GM18508 (cell line): Measurements from ENCODE around the gene WIPF2.

Experiments used
- ATAC-seq: cut with Tn5 transposase; IDR thresholded peaks from one replicate; pipeline ENCODE4 v1.9.1; 2021; ENCODE audit warnings: moderate number of reproducible peaks; ENCODE audit not compliant: insufficient read depth, unreplicated experiment

The WIPF2 gene, protein sequence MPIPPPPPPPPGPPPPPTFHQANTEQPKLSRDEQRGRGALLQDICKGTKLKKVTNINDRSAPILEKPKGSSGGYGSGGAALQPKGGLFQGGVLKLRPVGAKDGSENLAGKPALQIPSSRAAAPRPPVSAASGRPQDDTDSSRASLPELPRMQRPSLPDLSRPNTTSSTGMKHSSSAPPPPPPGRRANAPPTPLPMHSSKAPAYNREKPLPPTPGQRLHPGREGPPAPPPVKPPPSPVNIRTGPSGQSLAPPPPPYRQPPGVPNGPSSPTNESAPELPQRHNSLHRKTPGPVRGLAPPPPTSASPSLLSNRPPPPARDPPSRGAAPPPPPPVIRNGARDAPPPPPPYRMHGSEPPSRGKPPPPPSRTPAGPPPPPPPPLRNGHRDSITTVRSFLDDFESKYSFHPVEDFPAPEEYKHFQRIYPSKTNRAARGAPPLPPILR

DNA sequence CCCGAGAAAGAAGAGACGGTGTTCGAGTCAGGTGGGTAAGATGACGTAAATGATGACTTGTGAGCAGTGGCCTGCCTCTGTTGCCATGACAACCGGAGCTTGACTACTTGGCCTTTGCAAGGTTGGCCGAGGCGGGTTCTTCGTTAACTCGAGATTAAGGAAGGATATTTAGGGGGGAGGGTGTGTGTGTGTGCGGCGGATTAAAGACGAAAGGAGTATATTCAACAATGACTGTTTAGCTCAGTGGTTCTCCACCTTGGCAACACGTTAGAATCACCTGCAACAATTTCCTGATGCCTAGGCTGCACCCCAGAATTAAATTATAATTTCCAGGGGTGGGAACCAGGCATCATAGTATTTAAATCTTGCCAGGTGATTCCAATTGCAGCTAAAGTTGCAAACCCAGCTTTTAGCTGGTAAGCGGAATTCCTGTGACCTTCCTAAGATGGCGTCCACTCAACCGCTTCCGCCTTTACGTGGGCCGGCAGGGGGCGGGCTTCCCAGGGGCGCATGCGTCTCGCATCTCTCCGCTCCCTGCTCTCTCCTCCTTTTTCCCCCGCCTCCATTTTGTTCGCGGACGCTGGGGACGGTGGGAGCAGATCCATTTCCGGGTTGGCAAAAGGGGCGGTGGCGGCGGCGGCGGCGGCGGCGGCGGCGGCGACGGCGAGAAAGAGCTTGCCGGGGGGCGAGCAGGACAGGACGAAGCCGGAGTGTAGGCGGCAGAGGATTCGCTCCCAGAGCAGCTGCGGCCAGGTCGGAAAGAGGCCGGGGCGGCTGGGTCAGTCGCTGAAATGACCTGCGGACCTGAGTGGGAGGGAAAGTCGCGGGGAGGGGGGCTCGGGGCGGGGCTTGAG is at the start of gene WIPF2:
Gene WIPF2, plus strand, starts transcription at position 565 of the 854 bp plus-strand sequence. CDS start 37,156 bp downstream, outside the sequence.
- ATAC-seq, result peak; percentile 64

DNA sequence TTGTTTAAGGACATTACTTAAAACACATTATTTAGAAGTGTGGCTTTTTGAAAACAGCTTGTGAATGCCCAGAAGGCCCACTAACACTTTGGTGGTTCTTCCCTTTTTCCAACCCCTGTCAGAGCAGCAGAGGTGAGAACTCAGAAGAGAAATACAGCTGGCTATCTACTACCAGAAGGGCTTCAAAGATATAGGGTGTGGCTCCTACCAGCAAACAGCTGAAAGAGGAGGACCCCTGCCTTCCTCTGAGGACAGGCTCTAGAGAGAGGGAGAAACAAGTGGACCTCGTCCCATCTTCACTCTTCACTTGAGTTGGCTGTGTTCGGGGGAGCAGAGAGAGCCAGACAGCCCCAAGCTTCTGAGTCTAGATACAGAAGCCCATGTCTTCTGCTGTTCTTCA is 48.8 kb upstream of the WIPF2 start:
- no peak for ATAC-seq

DNA sequence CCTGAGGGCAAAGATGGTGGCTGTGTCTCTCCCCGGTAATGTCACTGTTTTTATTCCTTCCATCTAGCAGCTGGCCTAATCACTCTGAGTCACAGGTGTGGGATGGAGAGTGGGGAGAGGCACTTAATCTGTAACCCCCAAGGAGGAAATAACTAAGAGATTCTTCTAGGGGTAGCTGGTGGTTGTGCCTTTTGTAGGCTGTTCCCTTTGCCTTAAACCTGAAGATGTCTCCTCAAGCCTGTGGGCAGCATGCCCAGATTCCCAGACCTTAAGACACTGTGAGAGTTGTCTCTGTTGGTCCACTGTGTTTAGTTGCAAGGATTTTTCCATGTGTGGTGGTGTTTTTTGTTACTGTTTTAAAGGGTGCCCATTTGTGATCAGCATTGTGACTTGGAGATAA is 47.4 kb upstream of the WIPF2 start:
- ATAC-seq, result no peak

DNA sequence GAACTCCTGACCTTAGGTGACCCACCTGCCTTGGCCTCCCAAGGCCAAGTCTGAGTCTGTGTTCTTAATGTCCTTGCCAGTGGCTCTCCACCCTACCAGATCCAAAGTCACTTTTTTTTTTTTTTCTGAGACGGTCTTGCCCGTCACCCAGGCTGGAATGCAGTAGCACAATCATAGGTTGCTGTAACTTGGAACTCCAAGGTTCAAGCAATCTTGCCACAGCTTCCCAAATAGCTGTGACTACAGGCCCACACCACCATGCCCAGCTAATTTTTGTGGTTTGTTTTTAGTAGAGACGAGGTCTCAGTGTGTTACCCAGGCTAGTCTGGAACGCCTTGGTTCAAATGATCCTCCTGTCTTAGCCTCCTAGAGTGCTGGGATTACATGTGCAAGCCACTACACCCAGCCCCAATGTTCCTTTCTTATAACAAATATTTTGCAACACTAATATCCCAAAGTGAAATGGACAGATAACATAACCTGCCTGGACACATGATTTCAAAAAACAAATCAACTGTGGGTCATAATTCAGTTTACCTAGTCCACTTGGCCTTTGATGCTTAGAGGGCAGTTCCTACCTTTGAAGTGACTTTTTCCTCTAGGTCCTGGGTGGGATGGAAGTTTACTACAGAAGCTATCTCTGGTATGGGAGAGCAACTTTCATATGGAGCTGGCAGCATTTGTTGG is 45.9 kb upstream of the WIPF2 start:
- no peak for ATAC-seq

DNA sequence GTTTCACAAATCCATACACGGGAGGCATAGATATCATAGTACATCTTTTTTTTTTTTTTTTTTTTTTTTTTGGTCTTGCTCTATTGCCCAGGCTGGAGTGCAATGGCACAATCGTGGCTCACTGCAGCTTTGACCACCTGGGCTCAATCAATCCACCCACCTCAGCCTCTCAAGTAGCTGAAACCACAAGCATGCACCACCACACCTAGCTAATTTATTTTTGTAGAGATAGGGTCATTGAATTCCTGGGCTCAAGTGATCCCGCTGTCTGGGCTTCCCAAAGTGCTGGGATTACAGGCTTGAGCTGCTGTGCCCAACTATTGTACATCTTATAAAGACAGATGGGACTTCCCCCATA is 45.3 kb upstream of the WIPF2 start:
- no peak for ATAC-seq

DNA sequence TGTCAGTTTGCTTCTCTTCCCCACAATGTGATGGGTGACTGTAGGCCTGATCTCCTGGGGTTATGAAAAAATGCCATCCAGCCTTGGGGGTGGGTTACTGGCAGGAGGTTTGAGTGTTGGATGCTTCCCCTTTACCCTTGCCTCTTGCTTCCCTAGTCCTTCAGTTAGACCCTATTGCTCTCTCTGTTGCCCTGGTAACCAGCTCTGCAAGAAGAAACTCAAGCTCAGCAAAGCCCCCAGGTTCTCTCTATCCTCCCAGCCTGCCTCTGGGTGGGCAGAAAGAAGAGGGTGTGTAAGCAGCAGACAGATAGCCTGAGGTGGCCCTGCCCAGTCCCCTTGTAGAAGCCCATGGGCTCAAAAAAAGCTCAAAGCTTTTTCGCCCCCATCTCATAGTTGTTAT is 44.6 kb upstream of the WIPF2 start:
- no peak for ATAC-seq

DNA sequence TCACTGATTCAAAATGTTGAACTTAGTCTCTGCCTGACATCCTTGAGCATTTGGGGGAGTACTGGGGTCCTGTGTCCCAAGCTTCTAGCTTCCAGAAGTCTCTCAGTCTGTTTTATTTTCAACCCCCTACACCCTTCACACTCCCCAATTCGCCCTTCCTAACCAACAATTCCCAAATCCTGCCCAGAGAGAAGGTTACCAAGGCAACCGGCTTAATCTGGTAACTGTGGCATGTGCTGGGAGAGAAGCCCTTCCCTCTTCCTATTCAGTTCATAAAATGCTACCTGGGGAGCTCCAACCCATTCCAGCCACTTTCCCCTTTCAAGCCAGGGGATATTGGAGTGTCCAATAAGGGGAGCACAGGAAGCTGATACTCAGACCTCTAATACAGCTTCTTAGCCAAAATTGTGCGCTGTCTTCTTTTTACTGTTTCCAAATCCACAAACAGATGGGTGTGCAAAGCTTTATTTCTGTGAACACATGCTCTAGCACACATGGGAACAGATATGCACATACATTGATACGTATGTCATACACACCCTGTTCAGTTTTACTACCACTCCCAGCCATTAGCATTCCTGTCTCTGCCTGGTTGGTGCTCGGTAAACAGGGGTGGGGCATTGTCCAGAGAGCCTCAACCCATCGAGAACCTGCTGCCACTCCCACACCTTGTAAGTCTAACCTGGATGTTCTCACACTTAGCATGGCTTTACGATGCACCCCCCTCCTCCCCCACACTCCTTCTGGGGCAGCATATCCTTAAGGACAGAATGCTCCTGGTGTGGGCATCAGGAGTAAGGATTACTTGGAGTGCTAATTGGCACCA is 43.0 kb upstream of the WIPF2 start:
- no peak for ATAC-seq

DNA sequence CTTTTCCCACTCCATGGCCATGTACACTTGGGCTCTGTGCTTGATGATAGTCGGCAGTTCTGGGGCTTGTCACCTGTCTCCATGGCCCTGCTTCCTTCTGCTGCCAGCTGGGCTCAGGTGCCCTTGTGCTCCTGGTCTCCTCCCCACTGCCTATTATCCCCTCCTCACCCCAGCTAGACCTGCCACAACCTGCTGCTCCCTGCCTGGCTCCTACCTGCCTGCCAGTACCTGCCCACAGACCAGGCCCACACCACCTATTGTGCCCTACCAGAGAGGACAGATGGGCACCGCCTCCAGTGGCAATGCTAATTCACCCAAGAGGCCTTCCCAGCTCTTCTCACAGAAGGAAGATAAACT is 42.4 kb upstream of the WIPF2 start:
- ATAC-seq, result no peak

DNA sequence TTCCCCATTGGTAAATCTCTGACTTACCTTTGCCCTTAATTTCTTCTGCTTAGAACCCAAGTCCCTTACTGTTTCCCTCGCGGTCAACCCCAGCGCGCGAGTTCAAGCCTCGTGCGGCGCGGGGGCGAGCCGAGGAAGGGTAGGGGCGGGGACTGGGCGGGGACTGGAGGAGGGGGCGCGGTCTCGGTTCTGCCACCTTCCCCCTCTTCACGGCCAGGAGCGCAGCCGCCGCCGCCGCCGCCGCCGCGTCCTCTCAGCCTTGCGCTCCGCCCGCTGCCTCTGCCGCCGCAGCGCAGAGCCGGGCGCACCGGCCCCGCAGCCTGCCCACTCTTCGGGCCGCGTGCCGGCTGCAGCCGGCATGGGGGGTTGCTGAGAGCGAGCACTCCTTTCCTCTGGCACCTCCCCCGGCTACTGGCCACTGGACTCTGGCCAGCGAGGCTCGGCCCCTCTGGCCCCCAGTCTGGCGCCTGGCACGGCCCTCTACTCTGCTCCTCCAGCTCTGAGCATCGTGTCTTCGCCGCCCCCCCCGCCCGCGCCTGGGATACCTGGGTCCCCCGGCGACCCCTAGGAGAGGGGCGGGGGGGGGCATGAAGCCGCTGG is 41.7 kb upstream of the WIPF2 start, which contains the start of gene RAPGEFL1:
Gene RAPGEFL1, plus strand, starts transcription at position 196 of the 600 bp plus-strand sequence. Its CDS starts 392 bp downstream, at position 588.
- no peak for ATAC-seq

DNA sequence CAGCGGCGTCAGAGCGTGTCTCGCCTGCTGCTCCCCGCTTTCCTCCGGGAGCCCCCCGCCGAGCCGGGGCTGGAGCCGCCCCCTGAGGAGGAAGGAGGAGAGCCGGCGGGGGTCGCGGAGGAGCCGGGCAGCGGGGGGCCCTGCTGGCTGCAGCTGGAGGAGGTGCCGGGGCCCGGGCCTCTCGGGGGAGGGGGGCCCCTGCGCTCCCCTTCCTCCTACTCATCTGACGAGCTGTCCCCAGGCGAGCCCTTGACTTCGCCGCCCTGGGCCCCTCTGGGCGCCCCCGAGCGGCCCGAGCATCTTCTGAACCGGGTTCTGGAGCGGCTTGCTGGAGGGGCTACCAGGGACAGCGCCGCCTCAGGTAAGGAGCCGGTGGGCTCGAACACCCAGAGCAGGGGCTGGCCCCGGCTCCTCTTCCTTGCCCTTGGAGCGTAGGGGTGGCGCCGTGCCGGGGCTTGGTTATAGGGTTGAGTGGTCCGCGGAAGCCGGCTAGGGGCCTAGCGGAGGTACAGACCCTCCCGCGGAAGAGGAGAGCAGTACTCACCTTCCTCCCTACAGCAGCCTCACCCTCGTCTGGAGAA is 41.0 kb upstream of the WIPF2 start:
- ATAC-seq, result no peak

DNA sequence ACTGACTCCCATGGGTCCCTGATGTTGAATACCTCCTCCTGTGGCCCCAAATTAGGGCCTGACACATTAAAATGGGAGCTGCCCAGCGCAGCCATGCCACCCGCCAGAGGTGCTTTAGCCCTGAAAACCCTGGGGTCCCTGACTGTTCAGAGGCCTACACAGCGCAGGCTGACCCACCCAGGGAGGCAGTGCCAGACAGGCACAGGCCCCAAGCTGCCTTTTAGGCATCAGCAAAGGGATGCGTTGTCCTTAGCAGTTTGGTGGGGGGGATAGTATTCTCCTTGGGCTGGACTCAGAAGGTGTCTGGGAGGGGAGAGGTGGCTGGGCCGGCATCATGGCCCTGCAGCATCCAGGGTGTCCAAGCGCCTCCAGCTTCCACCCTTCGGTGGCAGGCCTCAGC is 40.4 kb upstream of the WIPF2 start:
- no peak for ATAC-seq

DNA sequence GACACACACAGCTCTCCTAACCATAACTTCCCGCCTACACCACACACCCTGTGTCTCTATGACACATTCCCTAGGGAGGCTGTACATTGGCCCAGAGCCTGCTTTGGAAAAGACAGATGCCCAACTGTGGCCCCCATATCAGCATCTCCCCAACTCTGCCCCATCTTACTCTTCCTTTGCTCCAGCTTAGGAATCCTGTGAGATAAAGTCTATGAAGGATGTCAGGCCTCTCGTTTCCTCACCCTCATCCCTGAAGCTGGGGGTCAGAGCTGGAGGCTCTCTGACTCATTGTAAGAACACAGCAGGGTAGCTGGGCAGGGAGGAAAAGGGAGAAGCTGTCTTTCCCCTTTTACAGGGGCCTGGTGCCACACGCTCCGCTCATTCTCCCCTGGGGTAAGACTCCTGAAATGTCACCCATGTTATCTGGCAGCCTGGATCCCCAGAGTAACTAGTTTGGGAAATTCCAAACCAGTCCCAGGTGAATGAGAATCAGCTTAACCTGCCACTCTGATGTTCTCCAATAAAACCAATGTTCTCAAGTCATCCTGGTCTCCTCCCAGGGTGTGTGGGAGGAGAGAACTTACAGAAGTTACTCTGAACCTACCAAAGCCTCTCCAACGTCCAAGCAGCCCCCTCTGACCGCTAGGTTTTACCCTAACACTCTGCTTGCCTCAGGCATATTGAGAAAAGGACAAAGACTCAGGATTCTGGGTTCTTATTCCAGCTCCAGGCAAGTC is 39.0 kb upstream of the WIPF2 start:
- ATAC-seq, result no peak

DNA sequence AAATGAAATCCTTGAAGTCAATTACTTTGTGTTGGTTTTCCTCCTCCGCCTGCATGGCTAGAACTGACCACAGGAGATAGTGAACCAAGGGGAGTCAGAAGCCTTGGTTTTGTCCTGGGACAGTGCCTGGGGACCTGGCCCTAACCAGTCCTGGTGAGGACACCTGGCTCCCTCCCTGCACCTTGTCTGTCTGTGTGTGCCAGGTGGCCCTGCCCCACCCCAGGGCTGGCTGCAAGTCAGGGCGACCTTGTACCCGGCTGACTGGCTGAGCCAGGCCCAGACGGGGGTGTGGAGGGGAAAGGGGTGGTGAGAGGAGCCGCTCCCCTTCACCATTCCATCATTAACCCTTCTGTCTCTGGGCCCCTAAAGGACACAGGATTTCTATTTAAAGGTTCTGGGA is 38.4 kb upstream of the WIPF2 start:
- no peak for ATAC-seq

DNA sequence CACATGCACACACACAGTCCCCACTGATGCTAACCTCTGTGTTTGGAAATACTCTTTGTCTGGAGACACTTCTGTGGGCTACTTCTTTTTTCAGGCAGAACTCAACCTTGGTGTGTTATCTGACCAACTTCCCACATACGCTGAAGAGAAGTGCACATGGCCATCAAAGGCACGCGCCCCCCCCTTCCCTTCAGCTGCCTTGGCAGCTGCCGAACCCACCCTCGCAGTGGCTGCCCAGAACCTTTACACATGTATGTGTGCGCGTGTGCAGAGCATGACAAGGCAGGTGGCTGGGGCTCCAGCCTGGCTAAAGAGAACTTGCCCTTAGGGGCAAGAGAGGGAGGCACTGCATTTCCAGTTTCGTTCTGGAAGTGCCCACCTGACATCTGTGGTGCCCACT is 37.9 kb upstream of the WIPF2 start:
- no peak for ATAC-seq

DNA sequence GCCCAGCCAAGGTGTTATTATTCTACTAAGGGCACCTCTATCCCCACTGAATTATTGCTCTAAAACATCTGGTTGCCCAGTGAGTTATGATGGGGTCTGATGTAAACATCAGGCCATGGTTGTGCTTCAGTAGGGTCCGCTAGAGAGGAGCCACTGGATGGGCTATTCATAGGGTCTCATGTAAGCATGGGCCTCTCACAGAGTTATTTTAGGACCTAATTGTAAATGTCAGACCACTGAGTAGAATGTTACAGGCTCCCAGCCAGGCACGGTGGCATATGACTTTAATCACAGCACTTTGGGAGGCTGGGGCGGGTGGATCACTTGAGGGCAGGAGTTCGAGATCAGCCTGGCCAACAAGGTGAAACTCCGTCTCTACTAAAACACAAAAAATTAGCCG is 36.5 kb upstream of the WIPF2 start:
- no peak for ATAC-seq

DNA sequence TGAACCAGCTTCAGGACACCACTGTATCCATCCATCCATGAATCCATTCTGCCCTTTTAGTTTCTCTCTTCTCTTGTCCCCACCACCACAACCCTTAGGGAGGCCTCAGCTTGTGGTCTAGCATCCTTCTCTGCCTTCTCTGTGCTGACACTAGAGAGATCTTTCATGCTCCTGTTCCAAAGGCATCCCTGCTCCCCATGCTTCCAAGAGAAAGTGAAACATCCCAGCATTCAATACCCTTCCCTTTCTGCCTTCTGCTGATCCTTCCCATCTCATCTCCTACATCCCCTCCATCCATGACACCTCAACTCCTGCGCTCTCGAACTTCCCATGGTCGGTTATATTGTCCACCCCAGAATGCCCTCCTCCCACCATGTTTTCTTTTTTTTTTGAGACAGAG is 31.9 kb upstream of the WIPF2 start:
- no peak for ATAC-seq

DNA sequence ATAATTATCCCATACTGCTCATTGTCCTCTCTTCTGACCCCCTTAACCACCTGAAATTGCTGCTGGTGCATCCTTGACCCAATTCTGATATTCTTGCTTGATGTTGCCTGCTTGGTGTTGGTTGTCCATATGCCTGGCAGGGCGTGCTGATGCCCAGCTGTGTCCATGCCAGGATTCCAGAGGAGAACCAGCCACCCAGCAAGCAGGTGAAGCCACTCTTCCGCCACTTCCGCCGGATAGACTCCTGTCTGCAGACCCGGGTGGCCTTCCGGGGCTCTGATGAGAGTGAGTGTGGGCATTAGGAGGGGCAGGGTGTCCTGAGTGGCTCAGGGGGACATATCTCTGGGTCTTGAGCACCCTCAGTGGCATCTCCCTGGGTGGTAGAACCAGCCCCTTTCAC is 30.4 kb upstream of the WIPF2 start:
- ATAC-seq, result no peak

DNA sequence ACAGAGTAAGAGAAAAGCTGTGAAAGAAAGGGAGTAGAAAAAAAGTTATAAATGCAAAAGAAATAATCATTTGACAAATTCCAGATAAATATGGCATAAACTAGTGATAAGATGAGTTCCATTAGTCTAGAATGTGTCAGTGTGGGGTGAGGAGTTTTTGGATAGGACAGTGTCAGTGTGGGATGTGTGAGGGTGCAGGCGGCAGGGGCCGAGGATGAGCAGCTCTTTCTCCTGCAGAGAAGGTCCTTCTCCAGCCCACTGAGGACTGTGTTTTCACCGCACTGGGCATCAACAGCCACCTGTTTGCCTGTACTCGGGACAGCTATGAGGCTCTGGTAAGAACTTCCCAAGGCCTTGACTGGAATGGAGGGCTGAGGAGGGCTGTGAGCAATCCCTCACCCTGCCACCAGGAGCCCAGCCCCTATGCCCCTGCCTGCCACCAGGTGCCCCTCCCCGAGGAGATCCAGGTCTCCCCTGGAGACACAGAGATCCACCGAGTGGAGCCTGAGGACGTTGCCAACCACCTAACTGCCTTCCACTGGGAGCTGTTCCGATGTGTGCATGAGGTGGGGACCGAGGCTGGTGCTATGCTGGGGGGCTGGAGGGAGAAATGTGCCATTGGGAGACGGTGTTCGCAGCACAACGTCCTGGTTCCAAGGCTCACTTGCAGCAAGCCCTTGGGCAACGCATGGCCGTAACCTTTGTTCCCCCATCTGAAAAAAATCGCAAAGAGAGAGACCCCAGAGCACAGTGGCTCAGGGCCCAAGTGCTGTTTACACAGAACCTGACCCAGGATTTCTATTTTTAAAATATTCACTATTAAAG is 28.7 kb upstream of the WIPF2 start:
- no peak for ATAC-seq
